Parathyroid adenoma (tissue), 2 donors: ENCODE data around the gene VSIG10L.

ENCODE experiments used
- H2AFZ ChIP-seq: fragments of 300-600 bp; sonication (generic); one replicate; pipeline ENCODE4 v1.7.0; 2017; ENCODE audit warnings: antibody characterized with exemption, mild to moderate bottlenecking
- H3K27ac ChIP-seq: fragments of 300-600 bp; sonication (generic); one replicate; pipeline ENCODE4 v1.7.0; 2017
- H3K27me3 ChIP-seq: fragments of 300-600 bp; sonication (generic); one replicate; pipeline ENCODE4 v1.7.0; 2017; ENCODE audit warnings: low read length; ENCODE audit not compliant: control insufficient read depth, insufficient read depth
- H3K36me3 ChIP-seq: fragments of 300-600 bp; sonication (generic); one replicate; pipeline ENCODE4 v1.7.0; 2017; ENCODE audit warnings: low read length; ENCODE audit not compliant: control insufficient read depth, insufficient read depth
- H3K4me1 ChIP-seq: fragments of 300-600 bp; sonication (generic); one replicate; pipeline ENCODE4 v1.7.0; 2017; ENCODE audit warnings: control low read depth
- H3K4me2 ChIP-seq: fragments of 300-600 bp; sonication (generic); one replicate; pipeline ENCODE4 v1.7.0; 2017; ENCODE audit warnings: low read length
- H3K4me3 ChIP-seq: fragments of 300-600 bp; sonication (generic); one replicate; pipeline ENCODE4 v1.7.0; 2017; ENCODE audit warnings: low read depth, low read length
- H3K79me2 ChIP-seq: fragments of 300-600 bp; sonication (generic); one replicate; pipeline ENCODE4 v1.7.0; 2017; ENCODE audit warnings: control low read depth
- H3K9ac ChIP-seq: fragments of 300-600 bp; sonication (generic); one replicate; pipeline ENCODE4 v1.7.0; 2017; ENCODE audit warnings: mild to moderate bottlenecking
- H3K9me3 ChIP-seq: fragments of 300-600 bp; sonication (generic); one replicate; pipeline ENCODE4 v1.7.0; 2017; ENCODE audit warnings: low read length; ENCODE audit not compliant: control insufficient read depth
- CTCF ChIP-seq: fragments of 300-600 bp; sonication (generic); IDR thresholded peaks from one replicate; pipeline ENCODE4 v1.7.0; 2017; ENCODE audit warnings: antibody characterized with exemption, mild to moderate bottlenecking
- donor health status: primary hyperparathyroidism.

VSIG10L gene

GRCh38 chr19:51346742-51347141 is 4.8 kb upstream of the VSIG10L start:
- no peak overlapping the region for H3K27ac ChIP-seq
- H3K79me2 ChIP-seq: no peaks in the 10 kb centered on the region
- TF ChIP-seq CTCF: no peak
- H3K9me3 ChIP-seq: no peaks in the 10 kb centered on the region
- no peak overlapping the region for H3K9ac ChIP-seq
- H3K36me3 ChIP-seq: no peaks in the 10 kb centered on the region
- H3K4me2 ChIP-seq: no peak overlapping the region
- H2AFZ ChIP-seq: no peak overlapping the region
- peaks cover 6% of the 10 kb centered on the region for H3K4me1 ChIP-seq
- no peaks in the 10 kb centered on the region for H3K27me3 ChIP-seq
- no peak overlapping the region for H3K4me3 ChIP-seq

GRCh38 chr19:51345076-51345620 is 3.2 kb upstream of the VSIG10L start:
- Histone ChIP-seq H3K27me3 (no peaks in the 10 kb centered on the region), H3K9me3 (no peaks in the 10 kb centered on the region), H2AFZ (no peak overlapping the region), H3K4me3 (no peak overlapping the region), H3K4me1 (peaks cover 6% of the 10 kb centered on the region), H3K4me2 (no peak overlapping the region), H3K9ac (no peak overlapping the region), H3K79me2 (no peaks in the 10 kb centered on the region), H3K36me3 (no peaks in the 10 kb centered on the region), H3K27ac (no peak overlapping the region)
- no peak for TF ChIP-seq CTCF

GRCh38 chr19:51342631-51343569 is 961 bp upstream of the VSIG10L start:
- Histone ChIP-seq H3K27me3 (no peaks in the 10 kb centered on the region), H3K4me3 (no peak overlapping the region), H3K4me1 (peaks cover 12% of the 10 kb centered on the region), H3K27ac (peak overlapping the region; percentile 43), H3K36me3 (no peaks in the 10 kb centered on the region), H3K4me2 (no peak overlapping the region), H3K9me3 (no peaks in the 10 kb centered on the region), H3K9ac (no peak overlapping the region), H3K79me2 (no peaks in the 10 kb centered on the region), H2AFZ (peak overlapping the region; percentile 50)
- no peak for TF ChIP-seq CTCF

GRCh38 chr19:51341066-51341465 is 873 bp downstream of the VSIG10L start:
- no peaks in the 10 kb centered on the region for H3K79me2 ChIP-seq
- H3K9ac ChIP-seq: no peak overlapping the region
- no peaks in the 10 kb centered on the region for H3K36me3 ChIP-seq
- H3K4me3 ChIP-seq: no peak overlapping the region
- no peaks in the 10 kb centered on the region for H3K9me3 ChIP-seq
- no peak overlapping the region for H3K4me2 ChIP-seq
- no peak overlapping the region for H2AFZ ChIP-seq
- no peak overlapping the region for H3K27ac ChIP-seq
- peaks cover 12% of the 10 kb centered on the region for H3K4me1 ChIP-seq
- H3K27me3 ChIP-seq: no peaks in the 10 kb centered on the region
- no peak for TF ChIP-seq CTCF
